Cardiac fibroblast (primary cell): ENCODE measurements around the gene RAD51AP2.

ENCODE experiments used
- DNase-seq, 2 donors: peaks; one replicate each; pipeline versions ENCODE4 v3.0.0 to v3.0.0-alpha.2; 2010; ENCODE audit warnings: low read depth in 2 of 2
- H3K4me3 ChIP-seq, 2 donors: replicated peaks in 1 of 2; 1 replicate in 1 of 2; 2 replicates in 1 of 2; pipeline ENCODE4 v1.5.1; 2011; ENCODE audit warnings: low read depth in 2 of 2, low read length in 2 of 2, mild to moderate bottlenecking in 2 of 2, moderate library complexity in 1 of 2
- CTCF ChIP-seq: IDR thresholded peaks from one replicate; pipeline ENCODE4 v1.5.1; 2011; ENCODE audit warnings: low read depth, mild to moderate bottlenecking, low read length, inconsistent platforms

RAD51AP2 gene

GRCh38 chr2:17542471-17542870, 24.2 kb upstream of the RAD51AP2 start:
- H3K4me3 ChIP-seq, result no peak overlapping the region
- TF ChIP-seq CTCF, result no peak
- DNase-seq, result no peak

- no peak for TF ChIP-seq CTCF
- no peak for DNase-seq
- peak overlapping the region in 1 of 2 donors; percentile 54 for H3K4me3 ChIP-seq
Measured at GRCh38 chr2:17541531-17541950, 23.3 kb upstream of the RAD51AP2 start.

DNA sequence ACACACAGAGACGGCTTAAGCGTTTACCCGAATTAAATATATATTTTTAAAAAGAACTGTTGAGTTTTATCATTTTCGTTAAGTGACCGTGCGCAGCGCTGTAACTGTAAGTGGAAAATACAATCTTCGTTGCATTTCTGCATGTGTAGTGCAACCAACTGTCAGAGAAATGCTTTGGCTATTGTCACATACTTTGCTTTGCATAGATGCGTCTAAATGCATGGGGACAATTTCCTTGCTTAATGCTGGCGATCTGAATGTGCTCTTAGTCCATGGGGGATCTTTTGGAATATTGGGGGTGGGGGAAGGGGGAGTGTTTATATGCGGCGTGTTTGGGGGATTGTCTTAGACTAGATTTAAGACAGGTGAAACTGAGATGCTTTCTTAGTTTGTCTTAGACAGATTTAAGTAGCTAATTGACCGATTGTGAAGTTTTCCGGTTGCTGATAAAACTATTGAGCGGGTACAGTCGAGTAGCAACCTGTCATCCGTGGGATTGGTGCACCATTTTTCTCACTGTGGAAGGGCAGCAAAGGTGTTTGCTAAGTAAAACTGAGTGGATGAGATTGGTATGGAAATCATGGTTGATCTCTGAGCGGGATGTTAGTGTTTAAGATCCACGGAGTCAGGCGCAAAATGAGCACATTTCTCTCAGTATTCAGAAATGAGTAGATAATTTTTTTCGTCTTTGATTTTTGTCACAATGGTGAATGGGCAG, 22.7 kb upstream of the RAD51AP2 start:
- DNase-seq, result no peak
- TF ChIP-seq CTCF, result no peak
- peak overlapping the region; percentile 41 to 54 for H3K4me3 ChIP-seq

GRCh38 chr2:17540093-17540812, 22.0 kb upstream of the RAD51AP2 start, which contains the start of gene VSNL1:
VSNL1 (plus strand) TSS chr2:17540696; CDS start chr2:17592075, 51,379 bp downstream.
- DNase-seq, result peak; percentile 39 to 83
- no peak for TF ChIP-seq CTCF
- peak within 1 kb of the TSS; percentile 41 to 54 for H3K4me3 ChIP-seq

- DNase-seq, result peak in 1 of 2 donors; percentile 26
- peak overlapping the region in 1 of 2 donors; percentile 54 for H3K4me3 ChIP-seq
- no peak for TF ChIP-seq CTCF
Measured at GRCh38 chr2:17539611-17540092, 21.4 kb upstream of the RAD51AP2 start.

DNA sequence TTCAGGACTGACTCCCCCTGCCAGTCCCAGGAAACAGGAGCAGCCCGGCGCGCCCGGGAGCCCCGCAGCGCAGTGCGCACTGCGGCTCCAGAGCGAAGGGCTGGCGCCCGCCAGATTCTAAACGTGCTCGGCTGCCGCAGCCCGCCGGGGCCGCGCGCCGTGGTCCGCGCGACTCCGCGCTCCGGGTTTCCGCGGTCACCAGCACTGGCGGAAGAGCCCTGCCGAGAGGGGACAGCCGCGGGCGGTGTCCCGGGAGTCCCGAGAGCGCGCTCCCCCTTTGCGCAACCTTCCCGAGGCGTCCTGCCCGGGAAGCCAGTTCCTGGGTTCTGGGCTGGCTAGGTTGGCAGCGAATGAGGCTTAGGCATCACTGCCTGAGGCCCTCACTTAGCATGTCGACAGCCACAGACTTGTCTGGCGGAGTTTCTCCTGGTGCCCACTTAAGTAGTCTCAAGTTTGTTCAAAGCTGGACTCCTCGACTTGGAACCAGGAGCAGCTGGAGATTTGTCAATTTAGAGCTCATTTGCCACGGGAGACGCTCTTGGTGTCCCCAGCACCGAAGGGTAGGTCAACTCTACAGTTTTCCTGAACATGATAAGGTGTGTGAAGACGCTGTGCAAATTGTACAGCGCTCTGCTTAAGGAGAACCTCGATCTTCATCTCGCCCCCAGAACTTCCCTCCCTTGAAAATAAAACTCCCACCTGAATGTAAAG, 20.8 kb upstream of the RAD51AP2 start:
- peak overlapping the region; percentile 35 to 51 for H3K4me3 ChIP-seq
- peak; percentile 37 to 63 for DNase-seq

More for the DNA sequence above, 20.8 kb upstream of the RAD51AP2 start:
- no peak for TF ChIP-seq CTCF
